Tibial artery (tissue), 4 donors: Measurements from ENCODE around the gene AGFG2.

Experiments used
- DNase-seq, 2 donors: peaks; one replicate each; pipeline ENCODE4 v3.0.0-alpha.2; 2019
- H3K27ac ChIP-seq, 2 donors: fragments of 200-600 bp; sonication (generic) in 1 of 2; 1 replicate in 1 of 2; 2 replicates in 1 of 2; pipeline ENCODE4 v1.5.1; 2018 to 2019; ENCODE audit warnings: mild to moderate bottlenecking in 1 of 2
- H3K27me3 ChIP-seq, 2 donors: fragments of 200-600 bp; sonication (generic) in 1 of 2; one replicate each; pipeline versions ENCODE4 v1.5.1 to v1.6.0; 2016 to 2019
- H3K36me3 ChIP-seq, 3 donors: fragments of 200-600 bp; sonication (generic) in 2 of 3; one replicate each; pipeline ENCODE4 v1.5.1; 2016 to 2019; ENCODE audit warnings: mild to moderate bottlenecking in 2 of 3
- H3K4me1 ChIP-seq, 4 donors: fragments of 200-600 bp; sonication (generic) in 2 of 4; 1 replicate in 3 of 4; 2 replicates in 1 of 4; pipeline ENCODE4 v1.5.1; 2016 to 2019
- H3K4me3 ChIP-seq, 2 donors: fragments of 200-600 bp; sonication (generic) in 1 of 2; 1 replicate in 1 of 2; 2 replicates in 1 of 2; pipeline ENCODE4 v1.5.1; 2018 to 2019; ENCODE audit warnings: mild to moderate bottlenecking in 2 of 2
- H3K9me3 ChIP-seq, 3 donors: fragments of 200-600 bp; sonication (generic) in 1 of 3; one replicate each; pipeline ENCODE4 v1.5.1; 2016 to 2019
- intact Hi-C: fragments of 100-400 bp; cut with DNase I; formaldehyde crosslinking; loops from one replicate; pipeline ENCODE4 v1.15.0; 2023; ENCODE audit warnings: low total_unique reads
- TF ChIP-seq, protein P1 (sequence below), 2 experiments: fragments of 200-600 bp in 1 of 2; fragments of 450-650 bp in 1 of 2; IDR thresholded peaks; one replicate each; pipeline ENCODE4 v1.5.1; 2017 to 2019; ENCODE audit warnings: antibody characterized with exemption in 2 of 2, mild to moderate bottlenecking in 1 of 2, moderate library complexity in 1 of 2

The AGFG2 gene

DNA sequence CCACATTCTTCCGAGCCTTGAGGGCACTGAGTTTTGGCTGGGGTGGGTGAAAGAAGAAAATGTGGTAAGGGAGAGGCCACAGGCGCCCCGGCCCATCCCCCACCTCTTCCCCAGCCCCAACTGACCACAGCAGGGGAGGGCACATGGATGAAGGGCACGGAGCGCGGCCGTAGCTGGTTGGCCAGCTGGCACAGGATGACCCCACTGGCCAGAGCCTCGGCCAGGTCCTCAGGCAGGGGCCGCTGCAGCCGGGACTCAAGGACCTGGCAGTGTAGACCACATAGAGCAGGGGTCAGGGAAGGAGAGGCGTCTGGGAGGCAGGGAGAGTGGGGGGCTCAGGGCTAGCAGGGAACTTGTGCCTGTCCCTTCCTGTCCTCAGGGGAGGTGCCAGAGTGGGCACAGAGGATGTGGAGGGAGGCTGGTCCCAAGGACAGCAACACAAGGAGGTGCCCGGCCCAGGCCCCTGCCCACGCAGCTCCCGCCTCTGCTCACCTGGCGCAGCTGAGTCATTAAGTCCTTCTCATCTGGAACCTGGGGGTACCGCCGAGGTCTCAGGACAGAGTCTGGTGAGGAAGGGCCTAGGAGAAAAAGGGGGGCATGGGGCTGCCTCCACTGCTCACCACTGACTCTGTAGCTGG lies 36.9 kb downstream of the AGFG2 start:
- Histone ChIP-seq H3K27me3 (no peaks in the 10 kb centered on the region), H3K36me3 (peaks cover 62 to 86% (median 66%) of the 10 kb centered on the region in 3 donors), H3K9me3 (no peaks in the 10 kb centered on the region), H3K27ac (no peak overlapping the region), H3K4me3 (no peak overlapping the region), H3K4me1 (peaks cover 0 to 5% (median 2%) of the 10 kb centered on the region in 4 donors)
- no peak for DNase-seq
- intact Hi-C loops, result no loop called here
- TF ChIP-seq, protein P1, sequence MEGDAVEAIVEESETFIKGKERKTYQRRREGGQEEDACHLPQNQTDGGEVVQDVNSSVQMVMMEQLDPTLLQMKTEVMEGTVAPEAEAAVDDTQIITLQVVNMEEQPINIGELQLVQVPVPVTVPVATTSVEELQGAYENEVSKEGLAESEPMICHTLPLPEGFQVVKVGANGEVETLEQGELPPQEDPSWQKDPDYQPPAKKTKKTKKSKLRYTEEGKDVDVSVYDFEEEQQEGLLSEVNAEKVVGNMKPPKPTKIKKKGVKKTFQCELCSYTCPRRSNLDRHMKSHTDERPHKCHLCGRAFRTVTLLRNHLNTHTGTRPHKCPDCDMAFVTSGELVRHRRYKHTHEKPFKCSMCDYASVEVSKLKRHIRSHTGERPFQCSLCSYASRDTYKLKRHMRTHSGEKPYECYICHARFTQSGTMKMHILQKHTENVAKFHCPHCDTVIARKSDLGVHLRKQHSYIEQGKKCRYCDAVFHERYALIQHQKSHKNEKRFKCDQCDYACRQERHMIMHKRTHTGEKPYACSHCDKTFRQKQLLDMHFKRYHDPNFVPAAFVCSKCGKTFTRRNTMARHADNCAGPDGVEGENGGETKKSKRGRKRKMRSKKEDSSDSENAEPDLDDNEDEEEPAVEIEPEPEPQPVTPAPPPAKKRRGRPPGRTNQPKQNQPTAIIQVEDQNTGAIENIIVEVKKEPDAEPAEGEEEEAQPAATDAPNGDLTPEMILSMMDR (IDR thresholded peaks at IDR 0.05), result no peak

DNA sequence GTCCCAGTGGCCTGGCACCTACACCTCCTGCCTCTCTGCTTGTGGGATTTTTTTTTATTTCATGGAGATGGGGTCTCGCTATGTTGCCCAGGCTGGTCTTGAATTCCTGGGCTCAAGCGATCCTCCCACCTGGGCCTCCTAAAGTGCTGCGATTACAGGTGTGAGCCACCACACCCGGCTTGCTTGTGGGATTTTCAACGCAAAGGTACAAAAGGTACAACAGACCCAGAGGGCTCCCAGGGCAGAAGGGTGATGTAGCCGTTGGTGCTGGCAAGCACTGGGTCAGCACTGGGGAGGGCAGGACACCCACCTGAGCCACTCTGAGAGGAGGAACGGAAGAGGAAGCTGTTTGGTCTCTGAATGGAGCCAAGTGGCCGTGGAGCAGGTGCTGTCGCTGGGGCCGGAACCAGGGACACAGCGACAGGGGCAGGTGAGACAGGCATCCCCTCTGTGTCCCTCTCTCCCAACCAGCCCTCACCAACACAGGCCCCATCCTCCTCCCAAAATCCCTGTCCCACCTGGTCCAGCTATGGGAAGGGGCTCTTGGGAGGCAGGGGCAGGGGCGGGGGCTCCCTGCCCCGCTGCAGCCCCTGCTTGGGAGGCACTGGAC lies 37.5 kb downstream of the AGFG2 start:
- H3K4me1 ChIP-seq, result peaks cover 0 to 7% (median 0%) of the 10 kb centered on the region in 4 donors
- H3K27me3 ChIP-seq, result no peaks in the 10 kb centered on the region
- TF ChIP-seq, protein P1 (IDR thresholded peaks at IDR 0.05), result no peak
- no peak overlapping the region for H3K4me3 ChIP-seq
- DNase-seq, result no peak
- peaks cover 68 to 92% (median 72%) of the 10 kb centered on the region in 3 donors for H3K36me3 ChIP-seq
- no peak overlapping the region for H3K27ac ChIP-seq
- H3K9me3 ChIP-seq, result no peaks in the 10 kb centered on the region
- intact Hi-C loops, result no loop called here

DNA sequence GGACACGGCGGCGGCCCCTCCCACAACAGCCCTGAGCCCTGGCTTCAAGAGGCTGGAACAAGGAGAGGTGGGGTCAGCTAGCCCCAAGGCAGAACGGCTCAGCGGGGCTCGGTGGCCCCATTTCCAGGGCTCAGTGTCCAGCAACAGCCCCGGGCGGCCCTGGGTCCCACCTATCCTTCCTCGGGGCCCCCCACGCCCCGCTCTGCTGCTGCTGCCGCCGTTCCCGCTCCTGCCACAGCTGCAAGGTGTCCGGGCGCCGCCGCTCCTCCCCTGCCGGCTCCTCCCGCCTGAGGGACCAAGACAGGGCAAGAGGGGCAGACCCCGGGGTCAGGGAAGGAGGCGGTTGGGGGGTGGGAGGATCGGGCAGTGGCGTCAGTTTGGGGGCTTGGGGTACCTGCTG lies 38.1 kb downstream of the AGFG2 start:
- Histone ChIP-seq H3K4me3 (no peak overlapping the region), H3K27ac (no peak overlapping the region), H3K4me1 (peaks cover 0 to 9% (median 0%) of the 10 kb centered on the region in 4 donors), H3K9me3 (no peaks in the 10 kb centered on the region), H3K27me3 (no peaks in the 10 kb centered on the region), H3K36me3 (peaks cover 74 to 98% (median 79%) of the 10 kb centered on the region in 3 donors)
- no peak for DNase-seq
- intact Hi-C loops, result no loop called here
- TF ChIP-seq, protein P1 (IDR thresholded peaks at IDR 0.05), result no peak

GRCh38 chr7:100577507-100577906 lies 38.5 kb downstream of the AGFG2 start:
- H3K4me3 ChIP-seq, result no peak overlapping the region
- peaks cover 78 to 98% (median 83%) of the 10 kb centered on the region in 3 donors for H3K36me3 ChIP-seq
- no peak overlapping the region for H3K27ac ChIP-seq
- H3K4me1 ChIP-seq, result peaks cover 0 to 10% (median under 1%) of the 10 kb centered on the region in 4 donors
- TF ChIP-seq, protein P1 (IDR thresholded peaks at IDR 0.05), result no peak
- intact Hi-C loops, result no loop called here
- no peaks in the 10 kb centered on the region for H3K9me3 ChIP-seq
- no peaks in the 10 kb centered on the region for H3K27me3 ChIP-seq
- DNase-seq, result no peak

- Histone ChIP-seq H3K27ac (no peak overlapping the region), H3K4me1 (peaks cover 0 to 21% (median 4%) of the 10 kb centered on the region in 4 donors), H3K36me3 (peaks cover 78 to 91% (median 85%) of the 10 kb centered on the region in 3 donors), H3K27me3 (no peaks in the 10 kb centered on the region), H3K9me3 (no peaks in the 10 kb centered on the region), H3K4me3 (no peak overlapping the region)
- intact Hi-C loops, result no loop called here
- DNase-seq, result no peak
- TF ChIP-seq, protein P1 (IDR thresholded peaks at IDR 0.05), result no peak
Observed at GRCh38 chr7:100578246-100579183, 39.5 kb downstream of the AGFG2 start.
